ENCODE results near the gene SMIM24. TPM values are rescaled to one million over a fixed set of nuclear protein-coding genes. Genes with fewer than 3 reads are reported as not detected.

The SMIM24 gene
- total RNA-seq, 3 donors from 2014 or later (not counting 1 experiment from before 2014, with no cell fraction given), result 0.33 to 0.42 TPM; not detected in 1

DNA sequence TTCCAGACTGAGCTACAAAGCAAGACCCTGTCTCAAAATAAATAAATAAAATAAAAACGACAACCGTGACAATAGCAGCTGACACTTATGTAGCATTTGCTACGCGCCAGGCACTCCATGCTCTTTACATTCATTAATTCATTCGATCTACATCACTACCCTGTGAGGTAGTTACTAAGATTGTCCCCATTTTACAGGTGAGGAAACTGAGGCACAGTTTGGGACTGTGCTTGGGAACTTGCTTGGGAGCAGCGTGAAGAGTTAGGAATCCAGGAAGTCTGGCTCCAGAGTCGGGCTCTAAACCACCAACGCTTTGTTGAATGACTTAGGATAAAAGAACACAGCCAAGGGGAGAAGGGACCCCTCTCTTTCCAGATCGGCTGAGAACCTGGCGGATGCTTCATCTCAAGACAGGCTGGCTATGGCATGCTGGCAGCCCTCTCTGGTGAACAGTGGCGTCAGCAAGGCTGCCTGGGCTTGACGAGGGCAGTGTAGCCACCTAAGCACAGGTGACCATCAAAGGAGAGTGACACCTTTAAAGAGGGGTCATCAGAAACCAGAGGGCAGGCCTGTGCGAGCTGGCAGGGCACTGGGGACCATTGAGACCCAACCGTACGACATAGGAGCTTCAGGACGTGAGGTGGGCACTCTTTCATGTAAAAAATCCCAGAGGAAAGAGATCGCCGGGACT is 19.6 kb upstream of the SMIM24 start:
- peak overlapping the region; percentile 80 for H3K4me3 ChIP-seq (ENCODE audit: low read length)
- H3K27me3 ChIP-seq (ENCODE audit: control insufficient read depth, insufficient read depth, low read length), result no peaks in the 10 kb centered on the region
- peaks cover 16 to 28% of the 10 kb centered on the region in 2 donors for H3K4me1 Mint-ChIP-seq
- H3K27me3 Mint-ChIP-seq (ENCODE audit: low read depth in 2 of 2), result no peaks in the 10 kb centered on the region
- H3K27ac ChIP-seq (ENCODE audit: low read length), result peak overlapping the region; percentile 89
- DNase-seq, result no peak
- H3K36me3 ChIP-seq (ENCODE audit: control insufficient read depth, insufficient read depth, low read length), result peaks cover 10% of the 10 kb centered on the region
- no peaks in the 10 kb centered on the region for H3K9me3 ChIP-seq (ENCODE audit: control insufficient read depth, insufficient read depth, low read length)
- ATAC-seq, result peak in 1 of 3 donors; percentile 6
- WGBS (ENCODE audit: insufficient coverage), result 28% methylated on average over 18 of the region's 18 CpGs
- H3K4me3 Mint-ChIP-seq, result peak overlapping the region; percentile 94
- H3K4me1 ChIP-seq (ENCODE audit: control insufficient read depth, insufficient read depth, low read length), result peaks cover 16% of the 10 kb centered on the region
- TF ChIP-seq, protein P1, sequence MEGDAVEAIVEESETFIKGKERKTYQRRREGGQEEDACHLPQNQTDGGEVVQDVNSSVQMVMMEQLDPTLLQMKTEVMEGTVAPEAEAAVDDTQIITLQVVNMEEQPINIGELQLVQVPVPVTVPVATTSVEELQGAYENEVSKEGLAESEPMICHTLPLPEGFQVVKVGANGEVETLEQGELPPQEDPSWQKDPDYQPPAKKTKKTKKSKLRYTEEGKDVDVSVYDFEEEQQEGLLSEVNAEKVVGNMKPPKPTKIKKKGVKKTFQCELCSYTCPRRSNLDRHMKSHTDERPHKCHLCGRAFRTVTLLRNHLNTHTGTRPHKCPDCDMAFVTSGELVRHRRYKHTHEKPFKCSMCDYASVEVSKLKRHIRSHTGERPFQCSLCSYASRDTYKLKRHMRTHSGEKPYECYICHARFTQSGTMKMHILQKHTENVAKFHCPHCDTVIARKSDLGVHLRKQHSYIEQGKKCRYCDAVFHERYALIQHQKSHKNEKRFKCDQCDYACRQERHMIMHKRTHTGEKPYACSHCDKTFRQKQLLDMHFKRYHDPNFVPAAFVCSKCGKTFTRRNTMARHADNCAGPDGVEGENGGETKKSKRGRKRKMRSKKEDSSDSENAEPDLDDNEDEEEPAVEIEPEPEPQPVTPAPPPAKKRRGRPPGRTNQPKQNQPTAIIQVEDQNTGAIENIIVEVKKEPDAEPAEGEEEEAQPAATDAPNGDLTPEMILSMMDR (IDR thresholded peaks at IDR 0.05), result no peak
- no peaks in the 10 kb centered on the region for H3K36me3 Mint-ChIP-seq
- intact Hi-C loops (cut with micrococcal nuclease), result no loop called here
- peak overlapping the region; percentile 99 for H3K27ac Mint-ChIP-seq
- H3K9me3 Mint-ChIP-seq, result no peaks in the 10 kb centered on the region

DNA sequence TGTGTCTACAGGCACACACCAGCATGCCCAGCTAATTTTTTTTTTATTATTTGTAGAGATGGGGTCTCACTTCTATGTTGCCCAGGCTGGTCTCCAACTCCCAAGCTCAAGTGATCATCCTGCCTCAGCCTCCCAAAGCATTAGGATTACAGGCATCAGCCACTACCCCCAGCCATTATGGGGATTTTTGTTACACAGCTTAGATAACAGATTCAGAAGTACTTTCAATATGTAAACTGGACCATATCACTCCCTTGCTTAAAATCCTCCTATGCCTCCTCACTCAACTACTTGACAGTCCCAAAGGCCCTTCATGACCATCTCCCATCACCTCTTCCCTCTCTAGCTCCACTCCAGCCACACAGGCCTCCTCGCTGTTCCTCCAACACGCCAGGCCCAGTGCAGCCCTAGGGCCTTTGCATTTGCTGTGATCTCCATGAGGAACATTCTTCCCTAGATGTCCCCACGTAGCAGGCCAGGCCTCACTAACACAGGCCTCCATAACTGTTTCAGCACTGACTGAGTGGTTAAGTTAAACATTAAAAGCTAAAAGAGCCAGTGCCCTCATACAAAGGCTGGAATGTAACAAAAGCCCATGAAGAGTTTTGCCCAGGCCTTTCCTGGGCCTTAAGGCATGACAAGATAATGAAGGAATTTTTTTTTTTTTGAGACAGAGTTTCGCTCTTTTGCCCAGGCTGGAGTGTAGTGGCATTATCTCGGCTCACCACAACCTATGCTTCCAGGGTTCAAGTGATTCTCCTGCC is 17.6 kb upstream of the SMIM24 start:
- WGBS (ENCODE audit: insufficient coverage), result over 99% methylated on average over 5 of the region's 5 CpGs
- H3K4me3 Mint-ChIP-seq, result no peak overlapping the region

DNA sequence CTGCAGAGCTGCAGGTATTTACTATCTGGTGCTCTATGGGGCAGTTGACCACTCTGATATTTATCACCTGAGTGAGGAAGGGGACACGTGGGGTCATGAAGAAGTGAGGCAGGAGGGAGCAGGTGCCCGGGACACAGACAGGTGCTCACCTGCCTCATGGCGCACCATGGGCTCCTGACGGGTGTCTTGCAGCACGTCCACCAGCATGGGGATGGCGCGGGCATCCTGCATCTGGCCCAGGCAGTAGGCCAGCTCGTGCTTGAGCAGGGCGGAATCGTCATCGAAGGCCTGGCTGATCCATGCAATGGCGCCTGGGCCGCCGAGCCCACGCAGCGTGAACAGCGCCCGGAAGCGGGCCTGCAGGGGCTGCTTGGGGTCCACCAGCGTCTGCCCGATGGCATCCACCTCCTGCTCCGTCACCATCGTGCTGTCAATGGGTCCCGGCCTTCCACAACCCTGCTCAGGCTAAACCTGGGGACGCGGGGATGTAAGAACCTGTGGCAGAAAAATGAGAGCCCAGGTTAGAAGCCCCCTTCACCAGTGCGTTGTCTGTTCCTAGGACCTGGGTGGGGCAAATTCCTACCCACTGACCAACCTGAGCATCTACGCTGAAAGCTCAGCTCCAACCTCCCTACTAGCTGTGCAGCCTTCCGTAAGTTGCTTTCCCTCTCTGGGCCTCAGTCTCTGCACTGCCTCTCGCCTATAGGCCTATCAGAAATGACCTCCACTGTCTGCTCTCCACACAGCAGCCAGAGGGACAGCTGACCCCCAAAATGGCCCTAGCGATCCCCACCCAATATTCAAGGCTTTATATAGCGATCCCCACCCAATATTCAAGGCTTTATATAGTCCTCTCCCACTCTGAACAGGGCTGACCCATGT is 16.3 kb upstream of the SMIM24 start:
- H3K27ac Mint-ChIP-seq, result no peak overlapping the region
- no peak overlapping the region for H3K4me3 Mint-ChIP-seq
- no peaks in the 10 kb centered on the region for H3K9me3 Mint-ChIP-seq
- Histone ChIP-seq H3K4me3 (ENCODE audit: low read length) (no peak overlapping the region), H3K4me1 (ENCODE audit: control insufficient read depth, insufficient read depth, low read length) (peaks cover 16% of the 10 kb centered on the region), H3K36me3 (ENCODE audit: control insufficient read depth, insufficient read depth, low read length) (peaks cover 19% of the 10 kb centered on the region), H3K9me3 (ENCODE audit: control insufficient read depth, insufficient read depth, low read length) (no peaks in the 10 kb centered on the region), H3K27me3 (ENCODE audit: control insufficient read depth, insufficient read depth, low read length) (no peaks in the 10 kb centered on the region), H3K27ac (ENCODE audit: low read length) (no peak overlapping the region)
- peaks cover 16 to 28% of the 10 kb centered on the region in 2 donors for H3K4me1 Mint-ChIP-seq
- intact Hi-C loops (cut with micrococcal nuclease), result no loop called here
- DNase-seq, result no peak
- 97% methylated on average over 32 of the region's 32 CpGs for WGBS (ENCODE audit: insufficient coverage)
- ATAC-seq, result no peak
- TF ChIP-seq, protein P1 (IDR thresholded peaks at IDR 0.05), result no peak
- H3K27me3 Mint-ChIP-seq (ENCODE audit: low read depth in 2 of 2), result no peaks in the 10 kb centered on the region
- no peaks in the 10 kb centered on the region for H3K36me3 Mint-ChIP-seq

More for the DNA sequence above, 17.6 kb upstream of the SMIM24 start:
- Histone ChIP-seq H3K27ac (ENCODE audit: low read length) (no peak overlapping the region), H3K27me3 (ENCODE audit: control insufficient read depth, insufficient read depth, low read length) (no peaks in the 10 kb centered on the region), H3K36me3 (ENCODE audit: control insufficient read depth, insufficient read depth, low read length) (peaks cover 15% of the 10 kb centered on the region), H3K4me3 (ENCODE audit: low read length) (no peak overlapping the region), H3K9me3 (ENCODE audit: control insufficient read depth, insufficient read depth, low read length) (no peaks in the 10 kb centered on the region), H3K4me1 (ENCODE audit: control insufficient read depth, insufficient read depth, low read length) (peaks cover 16% of the 10 kb centered on the region)
- ATAC-seq, result no peak
- DNase-seq, result no peak
- no peak overlapping the region for H3K27ac Mint-ChIP-seq
- no peaks in the 10 kb centered on the region for H3K9me3 Mint-ChIP-seq
- no peaks in the 10 kb centered on the region for H3K27me3 Mint-ChIP-seq (ENCODE audit: low read depth in 2 of 2)
- no peaks in the 10 kb centered on the region for H3K36me3 Mint-ChIP-seq
- TF ChIP-seq, protein P1 (IDR thresholded peaks at IDR 0.05), result no peak
- intact Hi-C loops (cut with micrococcal nuclease), result no loop called here
- peaks cover 16 to 28% of the 10 kb centered on the region in 2 donors for H3K4me1 Mint-ChIP-seq
